Vagina (tissue), 2 donors: ENCODE measurements around the gene NRG3.

Experiments used
- POLR2A ChIP-seq, 2 donors: fragments of 450-650 bp; IDR thresholded peaks; one replicate each; pipeline ENCODE4 v1.6.1; 2017; ENCODE audit warnings: antibody characterized with exemption in 2 of 2, mild to moderate bottlenecking in 2 of 2, moderate library complexity in 2 of 2
- POLR2AphosphoS5 ChIP-seq, 2 donors: sonication (generic); formaldehyde crosslinking; IDR thresholded peaks; one replicate each; pipeline ENCODE4 v1.9.0; 2017; ENCODE audit warnings: antibody characterized with exemption in 2 of 2, mild to moderate bottlenecking in 2 of 2, low read depth in 1 of 2; ENCODE audit not compliant: insufficient read depth in 1 of 2
- TF ChIP-seq, protein P1 (sequence below), 3 experiments: fragments of 450-650 bp in 2 of 3; fragments of 200-600 bp in 1 of 3; sonication (generic) in 1 of 3; IDR thresholded peaks; one replicate each; pipeline ENCODE4 v1.5.1; 2017 to 2019; ENCODE audit warnings: antibody characterized with exemption in 3 of 3, mild to moderate bottlenecking in 2 of 3, moderate library complexity in 2 of 3

DNA sequence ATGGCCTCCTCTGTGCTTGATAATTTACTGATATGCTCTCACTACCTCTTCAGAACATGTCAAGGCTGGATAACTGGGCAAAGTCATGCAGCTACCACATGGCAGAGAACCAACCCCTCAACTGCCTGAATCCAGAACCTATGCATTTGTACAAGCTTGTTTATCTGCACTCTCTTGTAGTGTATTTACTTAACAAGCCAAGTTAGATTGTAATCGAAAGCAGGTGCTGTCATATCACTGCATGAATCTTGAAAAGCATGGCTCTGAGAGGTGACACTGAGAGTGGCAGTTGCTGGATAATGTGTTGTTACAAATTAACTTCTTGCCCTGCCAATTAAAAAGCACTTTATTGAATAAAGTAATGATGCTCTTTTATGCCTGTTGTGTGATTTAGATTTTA is 588.6 kb downstream of the NRG3 start:
- TF ChIP-seq, protein P1, sequence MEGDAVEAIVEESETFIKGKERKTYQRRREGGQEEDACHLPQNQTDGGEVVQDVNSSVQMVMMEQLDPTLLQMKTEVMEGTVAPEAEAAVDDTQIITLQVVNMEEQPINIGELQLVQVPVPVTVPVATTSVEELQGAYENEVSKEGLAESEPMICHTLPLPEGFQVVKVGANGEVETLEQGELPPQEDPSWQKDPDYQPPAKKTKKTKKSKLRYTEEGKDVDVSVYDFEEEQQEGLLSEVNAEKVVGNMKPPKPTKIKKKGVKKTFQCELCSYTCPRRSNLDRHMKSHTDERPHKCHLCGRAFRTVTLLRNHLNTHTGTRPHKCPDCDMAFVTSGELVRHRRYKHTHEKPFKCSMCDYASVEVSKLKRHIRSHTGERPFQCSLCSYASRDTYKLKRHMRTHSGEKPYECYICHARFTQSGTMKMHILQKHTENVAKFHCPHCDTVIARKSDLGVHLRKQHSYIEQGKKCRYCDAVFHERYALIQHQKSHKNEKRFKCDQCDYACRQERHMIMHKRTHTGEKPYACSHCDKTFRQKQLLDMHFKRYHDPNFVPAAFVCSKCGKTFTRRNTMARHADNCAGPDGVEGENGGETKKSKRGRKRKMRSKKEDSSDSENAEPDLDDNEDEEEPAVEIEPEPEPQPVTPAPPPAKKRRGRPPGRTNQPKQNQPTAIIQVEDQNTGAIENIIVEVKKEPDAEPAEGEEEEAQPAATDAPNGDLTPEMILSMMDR (IDR thresholded peaks at IDR 0.05), result no peak
- TF ChIP-seq POLR2AphosphoS5 (IDR thresholded peaks at IDR 0.05; ENCODE audit: insufficient read depth in 1 of 2, low read depth in 1 of 2), result no peak
- TF ChIP-seq POLR2A (IDR thresholded peaks at IDR 0.05), result no peak
